HUDEP-2 (cell line): ENCODE results near the gene TAX1BP1.
A peak's percentile ranks its signal among the peaks of the same experiment; 100 is the strongest.
"Not testable (repeated sequence)": the region's sequence is repeated elsewhere in the genome, so short reads cannot be mapped to it uniquely, and the experiment has no call there.

Experiments
- DNase-seq, 76 experiments: peaks; one replicate each; lab custom pipeline; 2025; ENCODE audit not compliant: unreplicated experiment in 76 of 76; lab: John Stamatoyannopoulos, UW

Gene TAX1BP1

GRCh38 chr7:27737616-27738015 lies 2.3 kb upstream of the TAX1BP1 start:
- DNase-seq, result no peak

GRCh38 chr7:27739301-27739908 lies 557 bp upstream of the TAX1BP1 start:
- DNase-seq, result peak in 14 of 76 experiments; percentile 9 to 85 (median 48)

- peak in 71 of 76 experiments; percentile 8 to 81 (median 56) for DNase-seq
Observed at GRCh38 chr7:27740449-27741086, 606 bp downstream of the TAX1BP1 start.

- not testable (repeated sequence) for DNase-seq
Observed at GRCh38 chr7:27742091-27742710, 2.2 kb downstream of the TAX1BP1 start.

GRCh38 chr7:27745064-27745583 lies 5.2 kb downstream of the TAX1BP1 start:
- DNase-seq, result peak in 31 of 76 experiments; percentile 3 to 53 (median 32)

GRCh38 chr7:27746486-27746885 lies 6.5 kb downstream of the TAX1BP1 start:
- DNase-seq, result no peak

- DNase-seq, result no peak
Observed at GRCh38 chr7:27746978-27747377, 7.0 kb downstream of the TAX1BP1 start.

GRCh38 chr7:27747589-27748368 lies 7.8 kb downstream of the TAX1BP1 start:
- DNase-seq, result no peak

- no peak for DNase-seq
Observed at GRCh38 chr7:27750316-27750715, 10.4 kb downstream of the TAX1BP1 start.

- DNase-seq, result no peak
Observed at GRCh38 chr7:27751888-27752660, 12.1 kb downstream of the TAX1BP1 start.

- no peak for DNase-seq
Observed at GRCh38 chr7:27753863-27754262, 13.9 kb downstream of the TAX1BP1 start.

GRCh38 chr7:27756298-27756697 lies 16.3 kb downstream of the TAX1BP1 start:
- no peak for DNase-seq

GRCh38 chr7:27759491-27759890 lies 19.5 kb downstream of the TAX1BP1 start:
- DNase-seq, result no peak

GRCh38 chr7:27762062-27762461 lies 22.1 kb downstream of the TAX1BP1 start:
- no peak for DNase-seq

GRCh38 chr7:27763983-27764508 lies 24.1 kb downstream of the TAX1BP1 start:
- DNase-seq, result peak in 4 of 76 experiments; percentile 9 to 27 (median 12)

- no peak for DNase-seq
Observed at GRCh38 chr7:27765841-27766240, 25.9 kb downstream of the TAX1BP1 start.

GRCh38 chr7:27767374-27767773 lies 27.4 kb downstream of the TAX1BP1 start:
- no peak for DNase-seq

GRCh38 chr7:27771111-27771510 lies 31.1 kb downstream of the TAX1BP1 start:
- no peak for DNase-seq

- DNase-seq, result peak in 4 of 76 experiments; percentile 2 to 14 (median 7)
Observed at GRCh38 chr7:27774717-27775328, 34.9 kb downstream of the TAX1BP1 start.
